ENCODE measurements around the gene UNC5C. TPM values are rescaled to one million over a fixed set of nuclear protein-coding genes. Genes with fewer than 3 reads are reported as not detected.

UNC5C gene
- polyA plus RNA-seq, 1 of the 3 experiments (the other 2 are of a cell fraction): 3.3 TPM

DNA sequence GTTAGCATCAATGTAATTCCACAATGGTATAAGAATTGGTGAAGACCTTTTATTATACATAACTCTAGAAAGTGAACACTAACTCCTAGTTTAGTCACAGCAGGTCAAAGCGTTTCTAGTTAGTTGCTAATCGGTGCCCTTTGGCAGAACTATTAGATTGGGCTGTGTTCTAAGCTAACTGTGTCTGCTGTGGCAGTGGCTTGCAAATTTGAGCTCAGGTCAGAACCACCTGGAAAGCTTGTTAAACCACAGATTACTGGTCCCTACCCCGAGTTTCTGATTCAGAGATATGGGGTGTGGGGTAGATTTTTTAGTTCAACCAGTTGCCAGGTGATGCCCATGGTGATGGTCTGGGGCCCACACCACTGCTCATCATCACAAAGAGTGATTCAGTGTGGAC is 332.1 kb downstream of the UNC5C start:
- H3K27me3 ChIP-seq (ENCODE audit: insufficient read depth): no peaks in the 10 kb centered on the region
- peaks cover 0 to 18% of the 10 kb centered on the region in 2 experiments; a peak in 2 of 4 replicates for H3K4me1 ChIP-seq (ENCODE audit: control insufficient read depth in 1 of 2, insufficient read depth in 2 of 2, low read depth in 1 of 2, low read length in 1 of 2)
- WGBS (ENCODE audit: low lambda C conversion rate): 80% methylated on average over 3 of the region's 3 CpGs
- no peaks in the 10 kb centered on the region for H4K20me1 ChIP-seq (ENCODE audit: insufficient read depth)
- TF ChIP-seq NFIC (IDR thresholded peaks at IDR 0.05; ENCODE audit: borderline replicate concordance): no peak
- no peak for DNase-seq
- no peaks in the 10 kb centered on the region for H3K79me2 ChIP-seq (ENCODE audit: insufficient read depth)
- no peak overlapping the region for H3K9ac ChIP-seq
- H3K4me3 ChIP-seq (ENCODE audit: low read depth in 2 of 2, low read length in 1 of 2): no peak overlapping the region
- H3F3A ChIP-seq (replicated peaks; ENCODE audit: insufficient read depth): no peaks in the 10 kb centered on the region
- peaks cover 4 to 85% of the 10 kb centered on the region in 2 experiments for H3K36me3 ChIP-seq (replicated peaks in 1 of 2; ENCODE audit: control insufficient read depth in 1 of 2, insufficient read depth in 2 of 2, low read length in 1 of 2)
- POLR2A ChIA-PET: no interaction called here
- no peaks in the 10 kb centered on the region for H3K9me3 ChIP-seq
- CTCF ChIA-PET: interaction anchor here (0.8 to 1.3 kb wide), 2 partner anchors 12 to 21 kb away, joined by 3 read pairs; no protein-coding TSS in a partner anchor
- H3K27ac ChIP-seq (ENCODE audit: low read depth in 2 of 2, low read length in 1 of 2): no peak overlapping the region; a peak in 1 of 4 replicates
- no peaks in the 10 kb centered on the region for H3K9me2 ChIP-seq
- H2AFZ ChIP-seq (ENCODE audit: low read depth): no peak overlapping the region
- no peak overlapping the region for H3K4me2 ChIP-seq

DNA sequence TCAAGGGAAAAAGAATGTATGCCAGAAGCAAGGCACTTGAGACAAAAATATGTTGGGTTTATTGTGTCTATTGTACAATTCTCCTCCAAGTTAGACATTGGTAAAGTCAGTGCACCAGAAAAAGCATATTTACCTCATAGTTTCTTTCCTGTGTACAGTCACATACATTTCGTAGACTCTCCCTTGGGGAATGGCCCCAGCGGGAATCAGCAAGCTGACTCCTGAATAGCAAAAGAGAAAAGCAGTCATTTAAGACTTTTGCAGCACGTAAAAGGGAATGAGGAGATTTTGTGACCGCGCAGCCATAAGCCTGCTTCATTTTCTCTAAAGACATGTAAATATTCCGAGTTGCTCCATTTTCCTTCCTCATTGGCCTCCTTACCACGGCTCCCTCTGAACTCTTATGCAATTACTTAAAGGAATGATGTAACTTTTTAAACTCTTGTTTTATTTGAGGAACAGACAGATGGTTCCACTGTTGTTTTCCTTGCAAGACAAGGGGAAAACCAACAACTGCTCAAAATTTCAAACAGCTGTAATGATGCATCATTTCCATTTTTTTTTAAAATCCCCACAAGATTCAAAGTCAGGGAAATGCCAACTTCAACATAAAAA is 332.7 kb downstream of the UNC5C start:
- Histone ChIP-seq H3K27me3 (ENCODE audit: insufficient read depth) (no peaks in the 10 kb centered on the region), H2AFZ (ENCODE audit: low read depth) (no peak overlapping the region), H3K9ac (no peak overlapping the region), H3K79me2 (ENCODE audit: insufficient read depth) (no peaks in the 10 kb centered on the region), H3K9me2 (no peaks in the 10 kb centered on the region), H3K9me3 (no peaks in the 10 kb centered on the region), H3F3A (replicated peaks; ENCODE audit: insufficient read depth) (no peaks in the 10 kb centered on the region), H3K27ac (ENCODE audit: low read depth in 2 of 2, low read length in 1 of 2) (no peak overlapping the region; a peak in 1 of 4 replicates), H3K4me3 (ENCODE audit: low read depth in 2 of 2, low read length in 1 of 2) (no peak overlapping the region), H3K4me2 (no peak overlapping the region), H3K4me1 (ENCODE audit: control insufficient read depth in 1 of 2, insufficient read depth in 2 of 2, low read depth in 1 of 2, low read length in 1 of 2) (peaks cover 0 to 18% of the 10 kb centered on the region in 2 experiments; a peak in 2 of 4 replicates), H4K20me1 (ENCODE audit: insufficient read depth) (no peaks in the 10 kb centered on the region), H3K36me3 (replicated peaks in 1 of 2; ENCODE audit: control insufficient read depth in 1 of 2, insufficient read depth in 2 of 2, low read length in 1 of 2) (peaks cover 4 to 83% of the 10 kb centered on the region in 2 experiments)
- TF ChIP-seq, protein P1, sequence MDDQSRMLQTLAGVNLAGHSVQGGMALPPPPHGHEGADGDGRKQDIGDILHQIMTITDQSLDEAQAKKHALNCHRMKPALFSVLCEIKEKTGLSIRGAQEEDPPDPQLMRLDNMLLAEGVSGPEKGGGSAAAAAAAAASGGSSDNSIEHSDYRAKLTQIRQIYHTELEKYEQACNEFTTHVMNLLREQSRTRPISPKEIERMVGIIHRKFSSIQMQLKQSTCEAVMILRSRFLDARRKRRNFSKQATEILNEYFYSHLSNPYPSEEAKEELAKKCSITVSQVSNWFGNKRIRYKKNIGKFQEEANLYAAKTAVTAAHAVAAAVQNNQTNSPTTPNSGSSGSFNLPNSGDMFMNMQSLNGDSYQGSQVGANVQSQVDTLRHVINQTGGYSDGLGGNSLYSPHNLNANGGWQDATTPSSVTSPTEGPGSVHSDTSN (IDR thresholded peaks at IDR 0.05): no peak
- no peak for TF ChIP-seq EP300 (IDR thresholded peaks at IDR 0.05; ENCODE audit: borderline replicate concordance in 1 of 2, low read depth in 1 of 2, low read length in 1 of 2)
- TF ChIP-seq FOXM1 (IDR thresholded peaks at IDR 0.05; ENCODE audit: low read depth): no peak
- TF ChIP-seq FOSL2 (IDR thresholded peaks at IDR 0.05; ENCODE audit: borderline replicate concordance, low read depth): no peak
- TF ChIP-seq GABPA (IDR thresholded peaks at IDR 0.05; ENCODE audit: low read depth): no peak
- TF ChIP-seq NFIC (IDR thresholded peaks at IDR 0.05; ENCODE audit: borderline replicate concordance): no peak
- no peak for TF ChIP-seq RCOR1 (IDR thresholded peaks at IDR 0.05; ENCODE audit: low read length)
- no peak for TF ChIP-seq NRF1 (IDR thresholded peaks at IDR 0.05; ENCODE audit: low read depth, low read length)
- POLR2A ChIA-PET: no interaction called here
- WGBS (ENCODE audit: low lambda C conversion rate): 92% methylated on average over 7 of the region's 7 CpGs
- no peak for DNase-seq
- CTCF ChIA-PET: interaction anchor here (0.8 to 1.3 kb wide), 2 partner anchors 11 to 21 kb away, joined by 3 read pairs; no protein-coding TSS in a partner anchor

DNA sequence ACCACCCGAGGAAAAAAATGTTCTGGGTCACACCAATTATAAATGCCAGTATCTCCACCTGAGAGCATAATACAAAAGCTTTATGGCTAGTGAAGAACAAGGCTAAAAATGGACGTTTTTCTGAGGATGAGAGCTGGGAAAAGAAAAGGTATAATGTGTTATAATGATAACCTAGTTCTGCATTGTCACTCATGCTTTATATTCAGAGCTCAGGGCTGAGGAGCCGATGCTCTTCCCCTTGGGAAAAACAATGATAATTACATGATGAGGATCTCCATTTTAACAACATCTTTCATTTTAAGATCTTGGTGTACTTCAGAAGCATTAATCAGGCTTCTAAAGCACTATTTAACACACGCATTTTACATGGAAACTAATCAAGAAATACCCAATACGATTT is 333.7 kb downstream of the UNC5C start:
- Histone ChIP-seq H3K9me3 (no peaks in the 10 kb centered on the region), H2AFZ (ENCODE audit: low read depth) (0 out of 2 replicates have a peak overlapping the region, but pooled peaks have one; percentile 26), H4K20me1 (ENCODE audit: insufficient read depth) (no peaks in the 10 kb centered on the region), H3K9ac (no peak overlapping the region), H3K4me2 (no peak overlapping the region), H3K27me3 (ENCODE audit: insufficient read depth) (no peaks in the 10 kb centered on the region), H3K36me3 (replicated peaks in 1 of 2; ENCODE audit: control insufficient read depth in 1 of 2, insufficient read depth in 2 of 2, low read length in 1 of 2) (peaks cover 4 to 83% of the 10 kb centered on the region in 2 experiments), H3F3A (replicated peaks; ENCODE audit: insufficient read depth) (no peaks in the 10 kb centered on the region), H3K27ac (ENCODE audit: low read depth in 2 of 2, low read length in 1 of 2) (no peak overlapping the region; a peak in 1 of 4 replicates), H3K9me2 (no peaks in the 10 kb centered on the region), H3K79me2 (ENCODE audit: insufficient read depth) (no peaks in the 10 kb centered on the region), H3K4me1 (ENCODE audit: control insufficient read depth in 1 of 2, insufficient read depth in 2 of 2, low read depth in 1 of 2, low read length in 1 of 2) (peaks cover 0 to 18% of the 10 kb centered on the region in 2 experiments; a peak in 2 of 4 replicates), H3K4me3 (ENCODE audit: low read depth in 2 of 2, low read length in 1 of 2) (no peak overlapping the region)
- WGBS (ENCODE audit: low lambda C conversion rate): 67% methylated on average over 5 of the region's 5 CpGs
- ChIA-PET POLR2A (no interaction called here), CTCF (interaction anchor here (2.1 kb wide), 1 partner anchor 10 kb away, joined by 10 read pairs; no protein-coding TSS in a partner anchor)
- no peak for DNase-seq
- TF ChIP-seq GABPA (IDR thresholded peaks at IDR 0.05; ENCODE audit: low read depth) (no peak), MXI1 (IDR thresholded peaks at IDR 0.05; ENCODE audit: low read depth, low read length) (no peak), GATA2 (CRISPR knock-in tag; IDR thresholded peaks at IDR 0.05) (no peak), FOXJ3 (CRISPR knock-in tag; IDR thresholded peaks at IDR 0.05) (no peak), YY1 (IDR thresholded peaks at IDR 0.05; ENCODE audit: low read depth) (no peak), RXRA (IDR thresholded peaks at IDR 0.05; ENCODE audit: borderline replicate concordance, low read depth) (no peak), CHD2 (IDR thresholded peaks at IDR 0.05; ENCODE audit: low read length, partially characterized antibody) (no peak)
- TF ChIP-seq, protein P2, sequence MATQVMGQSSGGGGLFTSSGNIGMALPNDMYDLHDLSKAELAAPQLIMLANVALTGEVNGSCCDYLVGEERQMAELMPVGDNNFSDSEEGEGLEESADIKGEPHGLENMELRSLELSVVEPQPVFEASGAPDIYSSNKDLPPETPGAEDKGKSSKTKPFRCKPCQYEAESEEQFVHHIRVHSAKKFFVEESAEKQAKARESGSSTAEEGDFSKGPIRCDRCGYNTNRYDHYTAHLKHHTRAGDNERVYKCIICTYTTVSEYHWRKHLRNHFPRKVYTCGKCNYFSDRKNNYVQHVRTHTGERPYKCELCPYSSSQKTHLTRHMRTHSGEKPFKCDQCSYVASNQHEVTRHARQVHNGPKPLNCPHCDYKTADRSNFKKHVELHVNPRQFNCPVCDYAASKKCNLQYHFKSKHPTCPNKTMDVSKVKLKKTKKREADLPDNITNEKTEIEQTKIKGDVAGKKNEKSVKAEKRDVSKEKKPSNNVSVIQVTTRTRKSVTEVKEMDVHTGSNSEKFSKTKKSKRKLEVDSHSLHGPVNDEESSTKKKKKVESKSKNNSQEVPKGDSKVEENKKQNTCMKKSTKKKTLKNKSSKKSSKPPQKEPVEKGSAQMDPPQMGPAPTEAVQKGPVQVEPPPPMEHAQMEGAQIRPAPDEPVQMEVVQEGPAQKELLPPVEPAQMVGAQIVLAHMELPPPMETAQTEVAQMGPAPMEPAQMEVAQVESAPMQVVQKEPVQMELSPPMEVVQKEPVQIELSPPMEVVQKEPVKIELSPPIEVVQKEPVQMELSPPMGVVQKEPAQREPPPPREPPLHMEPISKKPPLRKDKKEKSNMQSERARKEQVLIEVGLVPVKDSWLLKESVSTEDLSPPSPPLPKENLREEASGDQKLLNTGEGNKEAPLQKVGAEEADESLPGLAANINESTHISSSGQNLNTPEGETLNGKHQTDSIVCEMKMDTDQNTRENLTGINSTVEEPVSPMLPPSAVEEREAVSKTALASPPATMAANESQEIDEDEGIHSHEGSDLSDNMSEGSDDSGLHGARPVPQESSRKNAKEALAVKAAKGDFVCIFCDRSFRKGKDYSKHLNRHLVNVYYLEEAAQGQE (IDR thresholded peaks at IDR 0.05; ENCODE audit: low read depth, low read length): no peak
- TF ChIP-seq, protein P3, sequence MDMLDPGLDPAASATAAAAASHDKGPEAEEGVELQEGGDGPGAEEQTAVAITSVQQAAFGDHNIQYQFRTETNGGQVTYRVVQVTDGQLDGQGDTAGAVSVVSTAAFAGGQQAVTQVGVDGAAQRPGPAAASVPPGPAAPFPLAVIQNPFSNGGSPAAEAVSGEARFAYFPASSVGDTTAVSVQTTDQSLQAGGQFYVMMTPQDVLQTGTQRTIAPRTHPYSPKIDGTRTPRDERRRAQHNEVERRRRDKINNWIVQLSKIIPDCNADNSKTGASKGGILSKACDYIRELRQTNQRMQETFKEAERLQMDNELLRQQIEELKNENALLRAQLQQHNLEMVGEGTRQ (IDR thresholded peaks at IDR 0.05; ENCODE audit: borderline replicate concordance, low read depth, low read length): no peak
